22Rv1 (cell line): ENCODE measurements around the gene DNAJC16.

Source experiments
- H3K27ac ChIP-seq: fragments of 450-650 bp; 2 replicates; pipeline ENCODE4 v1.5.1; 2017
- CTCF ChIP-seq: fragments of 450-650 bp; IDR thresholded peaks from 2 replicates; pipeline ENCODE4 v1.5.1; 2017; ENCODE audit warnings: mild to moderate bottlenecking
- ZFX ChIP-seq: fragments of 450-650 bp; IDR thresholded peaks from 2 replicates; pipeline ENCODE4 v1.6.1; 2017; ENCODE audit warnings: antibody characterized with exemption, borderline replicate concordance

The DNAJC16 gene

DNA sequence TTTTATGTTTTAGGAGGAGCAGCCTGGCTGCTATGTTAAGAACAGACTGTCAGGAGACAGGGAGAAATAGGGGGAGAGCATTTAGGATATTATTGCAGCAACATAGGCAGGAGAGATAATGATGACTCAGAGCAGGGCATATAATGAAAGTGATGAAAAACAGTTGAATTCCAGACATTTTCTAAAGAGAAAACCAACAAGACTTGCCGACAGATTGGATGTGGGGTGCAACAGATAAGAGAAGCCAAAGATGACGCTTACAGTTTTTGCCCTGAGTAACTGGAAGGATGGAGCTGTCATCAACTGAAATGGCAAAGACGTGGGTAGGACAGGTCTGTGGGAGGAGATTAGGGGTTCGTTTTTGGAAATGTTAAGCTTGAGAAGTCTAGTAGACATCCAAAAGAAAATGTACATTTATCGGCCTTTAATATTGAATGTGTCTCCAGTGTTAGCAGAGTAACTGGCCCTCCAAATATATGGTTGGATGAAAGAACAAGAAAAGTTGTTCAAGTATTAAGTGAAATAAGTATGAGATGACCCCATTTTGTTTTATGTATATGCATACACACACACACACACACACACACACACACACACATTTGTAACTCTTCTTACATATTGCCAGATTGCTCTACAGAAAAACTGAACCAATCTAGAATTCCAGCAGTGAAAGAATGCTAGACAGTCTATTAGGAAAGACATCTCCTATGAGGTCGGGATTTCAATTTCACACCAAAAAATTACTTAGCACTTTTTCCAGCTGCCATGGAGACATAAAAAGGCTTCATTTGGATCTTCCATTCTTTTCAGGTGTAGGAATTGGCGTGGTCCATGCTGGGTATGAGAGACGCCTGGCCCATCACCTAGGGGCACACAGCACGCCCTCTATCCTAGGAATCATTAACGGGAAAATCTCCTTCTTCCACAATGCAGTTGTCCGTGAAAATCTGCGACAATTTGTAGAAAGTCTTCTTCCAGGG, 17.2 kb downstream of the DNAJC16 start:
- TF ChIP-seq CTCF (no peak), ZFX (no peak)
- H3K27ac ChIP-seq = no peak overlapping the region

DNA sequence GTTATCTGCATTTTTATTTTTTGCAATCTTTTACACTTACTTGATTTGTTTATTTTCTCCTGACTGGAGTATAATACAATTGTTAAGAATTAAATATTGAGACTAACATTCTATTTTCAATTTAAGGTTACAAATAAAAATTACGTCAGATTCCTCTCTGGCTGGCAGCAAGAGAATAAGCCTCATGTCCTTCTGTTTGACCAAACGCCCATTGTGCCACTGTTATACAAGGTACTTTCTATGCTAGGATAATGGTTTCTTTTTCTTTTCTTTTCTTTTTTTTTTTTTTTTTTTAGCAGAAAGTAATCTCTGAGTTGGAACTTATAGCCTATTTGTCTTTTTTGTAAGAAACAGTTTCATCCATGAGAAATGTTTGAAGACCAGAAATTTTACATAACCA, 20.0 kb downstream of the DNAJC16 start:
- TF ChIP-seq ZFX (no peak), CTCF (no peak)
- H3K27ac ChIP-seq = no peak overlapping the region

DNA sequence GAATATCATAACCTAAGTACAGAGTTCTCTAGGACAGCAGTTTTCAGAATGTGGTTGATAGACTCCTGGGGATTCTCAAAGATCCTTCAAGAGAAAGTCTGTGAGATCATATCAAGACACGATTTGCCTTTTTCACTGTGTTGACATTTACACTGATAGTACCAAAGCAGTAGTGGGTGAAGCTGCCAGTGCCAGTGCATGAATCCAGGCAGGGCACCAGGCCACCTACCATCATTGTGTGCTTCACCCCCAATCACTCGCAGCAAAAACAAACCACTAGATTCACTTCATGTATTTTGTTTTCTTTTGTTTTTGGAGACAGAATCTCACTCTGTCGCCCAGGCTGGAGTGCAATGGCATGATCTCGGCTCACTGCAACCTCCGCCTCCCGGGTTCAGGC, 23.9 kb downstream of the DNAJC16 start:
- no peak overlapping the region for H3K27ac ChIP-seq
- TF ChIP-seq ZFX = no peak
- no peak for TF ChIP-seq CTCF

- no peak for TF ChIP-seq ZFX
- no peak for TF ChIP-seq CTCF
Observed at GRCh38 chr1:15557008-15557407, 30.4 kb downstream of the DNAJC16 start.

DNA sequence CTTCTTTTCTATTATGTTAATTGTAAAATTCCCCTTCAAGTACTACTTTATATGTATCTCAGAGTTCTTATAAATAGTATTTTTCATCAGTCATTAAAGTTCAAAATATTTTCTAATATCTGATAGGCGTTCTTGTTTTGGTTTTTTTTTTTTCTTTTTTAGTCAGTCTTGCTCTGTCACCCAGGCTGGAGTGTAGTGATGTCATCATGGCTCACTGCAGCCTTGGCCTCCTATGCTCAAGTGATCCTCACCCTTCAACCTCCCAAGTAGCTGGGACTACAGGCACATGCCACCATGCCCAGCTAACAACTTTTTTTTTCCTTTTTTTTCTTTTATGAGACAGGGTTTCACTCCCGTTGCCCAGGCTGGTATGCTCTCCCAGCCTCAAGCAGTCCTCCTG, 30.9 kb downstream of the DNAJC16 start:
- no peak overlapping the region for H3K27ac ChIP-seq
- TF ChIP-seq ZFX (no peak), CTCF (no peak)

More at GRCh38 chr1:15557008-15557407, 30.4 kb downstream of the DNAJC16 start:
- no peak overlapping the region for H3K27ac ChIP-seq

- H3K27ac ChIP-seq = peak overlapping the region; percentile 53
- no peak for TF ChIP-seq ZFX
- TF ChIP-seq CTCF = no peak
Observed at GRCh38 chr1:15558516-15558915, 31.9 kb downstream of the DNAJC16 start.

DNA sequence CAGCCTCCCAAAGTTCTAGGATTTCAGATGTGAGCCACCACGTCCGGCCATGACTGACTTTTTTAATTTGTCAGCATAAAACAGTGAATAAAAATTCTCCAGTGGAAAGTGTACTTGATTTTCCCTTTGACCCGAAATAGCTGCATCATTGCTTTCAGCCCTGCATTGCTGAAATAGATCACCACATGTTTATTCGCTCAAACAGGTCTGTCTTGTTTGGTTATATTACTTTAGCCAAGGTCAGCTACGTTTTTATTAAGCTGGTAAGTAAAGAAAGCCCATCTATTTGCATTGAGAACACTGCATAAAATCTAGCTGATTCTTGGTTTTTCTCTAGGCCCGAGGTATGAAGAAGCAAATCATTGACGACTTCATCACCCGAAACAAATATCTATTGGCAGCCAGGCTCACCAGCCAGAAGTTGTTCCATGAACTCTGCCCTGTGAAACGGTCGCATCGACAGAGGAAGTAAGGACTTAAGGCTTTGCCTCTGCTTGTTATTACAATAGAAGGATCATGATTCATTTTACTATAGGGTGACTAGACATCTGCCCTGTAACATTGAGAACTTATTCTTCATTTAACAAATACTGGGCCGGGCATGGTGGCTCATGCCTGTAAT, 32.7 kb downstream of the DNAJC16 start:
- no peak for TF ChIP-seq ZFX
- TF ChIP-seq CTCF = no peak
- H3K27ac ChIP-seq = peak overlapping the region; percentile 53
